ENCODE data around the gene PRPF40A. TPM values are rescaled to one million over a fixed set of nuclear protein-coding genes. Genes with fewer than 3 reads are reported as not detected.

Gene PRPF40A
- total RNA-seq, 5 donors from 2014 or later (not counting 1 experiment from before 2014, with no cell fraction given), result 101 to 124 (median 106) TPM

DNA sequence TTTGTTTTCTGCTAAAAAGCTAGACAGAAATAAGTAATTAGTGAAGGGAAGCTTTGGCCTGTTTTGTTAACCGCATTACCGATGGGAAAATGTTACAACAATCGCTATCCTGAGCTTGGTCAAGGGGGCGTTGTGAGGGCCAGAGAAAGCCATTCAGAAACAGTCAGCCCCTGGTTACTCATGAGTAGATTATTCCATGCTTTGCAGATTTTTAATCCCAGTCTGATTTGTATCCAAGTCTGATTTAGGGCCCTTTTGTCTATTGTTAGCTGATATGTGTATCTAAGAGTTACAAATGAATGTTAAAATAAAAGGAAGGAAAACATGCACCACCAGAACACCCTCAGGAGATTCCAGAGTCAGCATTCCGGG is 99.1 kb downstream of the PRPF40A start:
- H3K36me3 Mint-ChIP-seq, result no peaks in the 10 kb centered on the region
- 95% methylated on average over 4 of the region's 5 CpGs for WGBS (ENCODE audit: insufficient coverage)
- DNase-seq, result no peak
- H3K4me3 ChIP-seq (ENCODE audit: control insufficient read depth in 1 of 2, extremely low read depth in 1 of 2, low read length in 1 of 2), result no peak overlapping the region
- H3K36me3 ChIP-seq (ENCODE audit: control insufficient read depth in 2 of 2, extremely low read depth in 1 of 2, insufficient read depth in 1 of 2, low read length in 1 of 2), result no peaks in the 10 kb centered on the region
- no peak for ATAC-seq (replicated peaks in 1 of 4)
- H3K9me3 ChIP-seq, result no peaks in the 10 kb centered on the region
- POLR2A ChIA-PET, result no interaction called here
- H3K27ac ChIP-seq (ENCODE audit: low read length), result no peak overlapping the region
- peaks cover 0 to 2% (median 0%) of the 10 kb centered on the region in 3 donors for H3K4me1 Mint-ChIP-seq
- no peak overlapping the region for H3K27ac Mint-ChIP-seq
- no peaks in the 10 kb centered on the region for H3K27me3 ChIP-seq (replicated peaks in 1 of 2; ENCODE audit: control insufficient read depth in 2 of 2, extremely low read depth in 1 of 2, insufficient read depth in 2 of 2, low read length in 1 of 2)
- H3K4me1 ChIP-seq (ENCODE audit: control insufficient read depth in 1 of 2, extremely low read depth in 1 of 2, insufficient read depth in 2 of 2, low read length in 2 of 2), result no peaks in the 10 kb centered on the region
- H3K27me3 Mint-ChIP-seq, result peaks cover 0 to 11% of the 10 kb centered on the region in 2 donors
- H3K9me3 Mint-ChIP-seq, result no peaks in the 10 kb centered on the region
- CTCF ChIA-PET, result interaction anchor here in 1 of 2 donors (0.7 to 0.9 kb wide), 2 partner anchors 16 to 246 kb away, joined by 3 read pairs; no protein-coding TSS in a partner anchor
- no peak overlapping the region for H3K4me3 Mint-ChIP-seq

DNA sequence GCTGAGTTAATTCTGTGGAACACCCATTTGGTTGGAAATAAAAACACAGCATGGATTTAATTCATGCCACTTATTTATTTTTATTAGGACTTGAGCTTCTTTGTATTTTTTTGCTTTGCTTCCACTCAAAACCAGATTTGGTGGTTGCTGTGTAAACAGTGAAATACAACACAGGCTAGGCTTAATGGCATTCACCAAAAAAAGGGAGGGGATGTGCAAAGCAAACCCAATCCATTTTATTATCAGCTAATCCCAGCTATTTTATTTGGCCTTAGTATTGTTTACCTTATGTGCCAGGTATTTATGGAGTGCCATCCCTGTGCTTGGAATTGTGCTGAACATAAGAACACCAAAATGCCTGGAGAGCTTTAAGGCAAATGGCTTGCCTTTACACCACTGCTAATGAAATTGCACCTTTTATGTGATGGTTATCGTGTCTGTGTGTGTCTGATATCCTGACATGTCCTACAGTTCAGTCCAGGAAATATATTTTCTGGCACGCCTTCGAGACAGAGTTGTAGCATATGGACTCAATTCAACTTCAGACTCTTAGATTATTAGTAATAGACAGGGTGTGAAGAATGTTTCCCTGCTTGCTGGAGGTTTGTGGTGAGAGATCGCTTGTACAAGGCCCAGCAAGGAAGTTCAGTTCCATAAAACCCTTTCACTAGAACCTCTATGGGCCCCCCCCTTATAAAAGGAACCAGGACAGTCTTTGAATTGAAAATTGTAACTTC is 99.6 kb downstream of the PRPF40A start:
- no peak for DNase-seq
- WGBS (ENCODE audit: insufficient coverage), result no CpG with 5 or more reads among the region's 4 CpGs

GRCh38 chr2:152615177-152615576 is 102.1 kb downstream of the PRPF40A start:
- no peak overlapping the region for H3K4me3 Mint-ChIP-seq
- CTCF ChIA-PET, result no interaction called here

More for the DNA sequence above, 99.6 kb downstream of the PRPF40A start:
- Histone ChIP-seq H3K9me3 (no peaks in the 10 kb centered on the region), H3K36me3 (ENCODE audit: control insufficient read depth in 2 of 2, extremely low read depth in 1 of 2, insufficient read depth in 1 of 2, low read length in 1 of 2) (no peaks in the 10 kb centered on the region), H3K27me3 (replicated peaks in 1 of 2; ENCODE audit: control insufficient read depth in 2 of 2, extremely low read depth in 1 of 2, insufficient read depth in 2 of 2, low read length in 1 of 2) (no peaks in the 10 kb centered on the region), H3K4me3 (ENCODE audit: control insufficient read depth in 1 of 2, extremely low read depth in 1 of 2, low read length in 1 of 2) (no peak overlapping the region), H3K4me1 (ENCODE audit: control insufficient read depth in 1 of 2, extremely low read depth in 1 of 2, insufficient read depth in 2 of 2, low read length in 2 of 2) (no peaks in the 10 kb centered on the region), H3K27ac (ENCODE audit: low read length) (no peak overlapping the region)
- H3K4me3 Mint-ChIP-seq, result no peak overlapping the region
- peaks cover 0 to 11% of the 10 kb centered on the region in 2 donors for H3K27me3 Mint-ChIP-seq
- no peak overlapping the region for H3K27ac Mint-ChIP-seq
- H3K9me3 Mint-ChIP-seq, result no peaks in the 10 kb centered on the region
- POLR2A ChIA-PET, result no interaction called here
- CTCF ChIA-PET, result interaction anchor here in 1 of 2 donors (0.7 to 0.9 kb wide), 2 partner anchors 16 to 246 kb away, joined by 3 read pairs; no protein-coding TSS in a partner anchor
- H3K4me1 Mint-ChIP-seq, result peaks cover 0 to 8% (median 0%) of the 10 kb centered on the region in 3 donors
- ATAC-seq (replicated peaks in 1 of 4), result no peak
- H3K36me3 Mint-ChIP-seq, result no peaks in the 10 kb centered on the region

GRCh38 chr2:152613235-152613634 is 104.0 kb downstream of the PRPF40A start:
- H3K9me3 ChIP-seq, result no peaks in the 10 kb centered on the region
- H3K4me3 ChIP-seq (ENCODE audit: control insufficient read depth in 1 of 2, extremely low read depth in 1 of 2, low read length in 1 of 2), result no peak overlapping the region
- H3K27ac Mint-ChIP-seq, result no peak overlapping the region
- no peaks in the 10 kb centered on the region for H3K27me3 Mint-ChIP-seq
- no peak for ATAC-seq (replicated peaks in 1 of 4)
- H3K36me3 ChIP-seq (ENCODE audit: control insufficient read depth in 2 of 2, extremely low read depth in 1 of 2, insufficient read depth in 1 of 2, low read length in 1 of 2), result no peaks in the 10 kb centered on the region
- no peaks in the 10 kb centered on the region for H3K36me3 Mint-ChIP-seq
- ChIA-PET POLR2A (no interaction called here), CTCF (interaction anchor here (0.5 to 1.0 kb wide), 3 partner anchors 22 to 441 kb away, joined by 3 read pairs; no protein-coding TSS in a partner anchor)
- peaks cover 0 to 9% of the 10 kb centered on the region in 2 experiments for H3K4me1 ChIP-seq (ENCODE audit: control insufficient read depth in 1 of 2, extremely low read depth in 1 of 2, insufficient read depth in 2 of 2, low read length in 2 of 2)
- no peak for DNase-seq
- WGBS (ENCODE audit: insufficient coverage), result no CpG with 5 or more reads among the region's 2 CpGs
- H3K27ac ChIP-seq (ENCODE audit: low read length), result no peak overlapping the region
- H3K4me1 Mint-ChIP-seq, result peaks cover 0 to 17% (median 6%) of the 10 kb centered on the region in 3 donors
- H3K9me3 Mint-ChIP-seq, result no peaks in the 10 kb centered on the region
- no peaks in the 10 kb centered on the region for H3K27me3 ChIP-seq (replicated peaks in 1 of 2; ENCODE audit: control insufficient read depth in 2 of 2, extremely low read depth in 1 of 2, insufficient read depth in 2 of 2, low read length in 1 of 2)
- H3K4me3 Mint-ChIP-seq, result no peak overlapping the region

More at GRCh38 chr2:152615177-152615576, 102.1 kb downstream of the PRPF40A start:
- Mint-ChIP-seq H3K9me3 (no peaks in the 10 kb centered on the region), H3K36me3 (no peaks in the 10 kb centered on the region), H3K27me3 (no peaks in the 10 kb centered on the region), H3K27ac (no peak overlapping the region), H3K4me1 (peaks cover 0 to 17% (median 6%) of the 10 kb centered on the region in 3 donors)
- POLR2A ChIA-PET, result interaction anchor here in 1 of 2 donors (0.6 kb wide), 1 partner anchor 433 kb away, joined by 20 read pairs; no protein-coding TSS in a partner anchor
- no peak for ATAC-seq (replicated peaks in 1 of 4)
- no peak overlapping the region for H3K27ac ChIP-seq (ENCODE audit: low read length)
- no peaks in the 10 kb centered on the region for H3K36me3 ChIP-seq (ENCODE audit: control insufficient read depth in 2 of 2, extremely low read depth in 1 of 2, insufficient read depth in 1 of 2, low read length in 1 of 2)
- H3K9me3 ChIP-seq, result no peaks in the 10 kb centered on the region
- no peaks in the 10 kb centered on the region for H3K27me3 ChIP-seq (replicated peaks in 1 of 2; ENCODE audit: control insufficient read depth in 2 of 2, extremely low read depth in 1 of 2, insufficient read depth in 2 of 2, low read length in 1 of 2)
- no CpG with 5 or more reads among the region's 5 CpGs for WGBS (ENCODE audit: insufficient coverage)
- peaks cover 0 to 9% of the 10 kb centered on the region in 2 experiments for H3K4me1 ChIP-seq (ENCODE audit: control insufficient read depth in 1 of 2, extremely low read depth in 1 of 2, insufficient read depth in 2 of 2, low read length in 2 of 2)
- H3K4me3 ChIP-seq (ENCODE audit: control insufficient read depth in 1 of 2, extremely low read depth in 1 of 2, low read length in 1 of 2), result no peak overlapping the region
- DNase-seq, result no peak

GRCh38 chr2:152611458-152612231 is 105.6 kb downstream of the PRPF40A start:
- POLR2A ChIA-PET, result no interaction called here
- CTCF ChIA-PET, result no interaction called here
- Mint-ChIP-seq H3K9me3 (no peaks in the 10 kb centered on the region), H3K27me3 (no peaks in the 10 kb centered on the region), H3K4me1 (peaks cover 0 to 17% (median 6%) of the 10 kb centered on the region in 3 donors), H3K36me3 (no peaks in the 10 kb centered on the region), H3K27ac (peak overlapping the region in 1 of 2 donors; percentile 16), H3K4me3 (no peak overlapping the region)
- WGBS (ENCODE audit: insufficient coverage), result 63% methylated on average over 4 of the region's 5 CpGs
- Histone ChIP-seq H3K9me3 (no peaks in the 10 kb centered on the region), H3K27me3 (replicated peaks in 1 of 2; ENCODE audit: control insufficient read depth in 2 of 2, extremely low read depth in 1 of 2, insufficient read depth in 2 of 2, low read length in 1 of 2) (no peaks in the 10 kb centered on the region), H3K27ac (ENCODE audit: low read length) (peak overlapping the region; percentile 11), H3K4me1 (ENCODE audit: control insufficient read depth in 1 of 2, extremely low read depth in 1 of 2, insufficient read depth in 2 of 2, low read length in 2 of 2) (peaks cover 0 to 9% of the 10 kb centered on the region in 2 experiments), H3K4me3 (ENCODE audit: control insufficient read depth in 1 of 2, extremely low read depth in 1 of 2, low read length in 1 of 2) (no peak overlapping the region), H3K36me3 (ENCODE audit: control insufficient read depth in 2 of 2, extremely low read depth in 1 of 2, insufficient read depth in 1 of 2, low read length in 1 of 2) (no peaks in the 10 kb centered on the region)
- DNase-seq, result peak in 1 of 35 experiments; percentile 25
- no peak for ATAC-seq (replicated peaks in 1 of 4)

DNA sequence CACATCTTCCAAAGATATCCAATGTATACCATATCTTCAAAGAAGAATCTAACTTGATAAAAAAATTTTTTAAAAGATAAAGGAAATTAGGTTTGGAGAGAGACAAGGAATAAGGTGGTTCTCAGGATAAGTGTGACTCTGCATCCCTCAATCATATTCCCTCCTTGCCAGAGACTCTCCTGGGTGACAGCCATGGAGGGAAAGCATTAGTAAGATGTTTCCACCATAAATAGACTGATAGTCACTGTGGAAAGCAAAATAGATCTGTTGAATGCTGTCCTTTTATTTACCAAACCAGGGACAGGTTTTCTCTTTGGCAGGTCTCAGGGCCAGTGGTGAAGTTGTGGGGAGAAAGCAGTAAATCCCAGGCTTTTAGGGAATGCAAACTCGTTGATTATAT is 107.6 kb downstream of the PRPF40A start:
- no peaks in the 10 kb centered on the region for H3K36me3 Mint-ChIP-seq
- H3K27ac Mint-ChIP-seq, result no peak overlapping the region
- 29% methylated on average over 1 of the region's 1 CpG for WGBS (ENCODE audit: insufficient coverage)
- DNase-seq, result no peak
- H3K36me3 ChIP-seq (ENCODE audit: control insufficient read depth in 2 of 2, extremely low read depth in 1 of 2, insufficient read depth in 1 of 2, low read length in 1 of 2), result no peaks in the 10 kb centered on the region
- peaks cover 0 to 17% (median 6%) of the 10 kb centered on the region in 3 donors for H3K4me1 Mint-ChIP-seq
- ChIA-PET POLR2A (no interaction called here), CTCF (no interaction called here)
- no peak overlapping the region for H3K4me3 Mint-ChIP-seq
- H3K27ac ChIP-seq (ENCODE audit: low read length), result no peak overlapping the region
- H3K9me3 ChIP-seq, result no peaks in the 10 kb centered on the region
- no peak for ATAC-seq (replicated peaks in 1 of 4)
- no peak overlapping the region for H3K4me3 ChIP-seq (ENCODE audit: control insufficient read depth in 1 of 2, extremely low read depth in 1 of 2, low read length in 1 of 2)
- no peaks in the 10 kb centered on the region for H3K27me3 Mint-ChIP-seq
- H3K4me1 ChIP-seq (ENCODE audit: control insufficient read depth in 1 of 2, extremely low read depth in 1 of 2, insufficient read depth in 2 of 2, low read length in 2 of 2), result peaks cover 0 to 9% of the 10 kb centered on the region in 2 experiments
- no peaks in the 10 kb centered on the region for H3K27me3 ChIP-seq (replicated peaks in 1 of 2; ENCODE audit: control insufficient read depth in 2 of 2, extremely low read depth in 1 of 2, insufficient read depth in 2 of 2, low read length in 1 of 2)
- no peaks in the 10 kb centered on the region for H3K9me3 Mint-ChIP-seq
